HG03354 (cell line): ENCODE results near the gene NRP1.

Experiments
- ATAC-seq: cut with Tn5 transposase; IDR thresholded peaks from one replicate; pipeline ENCODE4 v1.9.1; 2021; ENCODE audit warnings: mild to moderate bottlenecking; ENCODE audit not compliant: unreplicated experiment, poor library complexity, severe bottlenecking

NRP1 gene

GRCh38 chr10:33273295-33274002 lies 61.0 kb downstream of the NRP1 start:
- no peak for ATAC-seq

GRCh38 chr10:33272635-33273034 lies 61.8 kb downstream of the NRP1 start:
- ATAC-seq = no peak

DNA sequence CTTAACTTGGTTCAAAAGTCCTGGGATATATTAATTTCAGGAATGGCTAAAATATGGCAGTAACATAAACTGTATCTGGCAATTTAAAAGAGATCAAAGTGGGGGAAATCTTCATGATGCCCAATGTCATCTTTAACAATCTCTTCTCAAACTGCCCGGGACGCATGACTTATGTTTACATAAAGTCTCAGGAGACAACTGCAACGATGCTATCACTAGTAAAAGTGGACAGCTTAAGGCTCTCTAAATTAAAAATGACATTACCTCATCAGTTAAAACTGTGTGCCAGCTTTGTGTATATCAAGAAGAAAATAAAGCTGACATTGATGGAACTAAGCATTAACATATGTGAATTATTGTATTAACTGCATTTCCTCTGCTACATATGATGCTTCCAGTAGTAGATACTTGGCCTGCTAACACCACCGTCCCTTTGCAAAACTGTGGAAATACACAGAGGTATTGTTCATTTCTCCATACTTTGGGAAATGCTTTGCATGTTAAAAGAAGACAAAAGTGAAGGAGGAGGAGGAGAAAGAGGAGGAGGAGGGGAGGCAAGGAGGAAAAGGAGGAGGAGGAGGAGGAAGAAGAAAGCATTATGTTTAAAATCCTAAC lies 62.4 kb downstream of the NRP1 start:
- ATAC-seq = no peak

- ATAC-seq = no peak
Measured at GRCh38 chr10:33270971-33271370, 63.5 kb downstream of the NRP1 start.

DNA sequence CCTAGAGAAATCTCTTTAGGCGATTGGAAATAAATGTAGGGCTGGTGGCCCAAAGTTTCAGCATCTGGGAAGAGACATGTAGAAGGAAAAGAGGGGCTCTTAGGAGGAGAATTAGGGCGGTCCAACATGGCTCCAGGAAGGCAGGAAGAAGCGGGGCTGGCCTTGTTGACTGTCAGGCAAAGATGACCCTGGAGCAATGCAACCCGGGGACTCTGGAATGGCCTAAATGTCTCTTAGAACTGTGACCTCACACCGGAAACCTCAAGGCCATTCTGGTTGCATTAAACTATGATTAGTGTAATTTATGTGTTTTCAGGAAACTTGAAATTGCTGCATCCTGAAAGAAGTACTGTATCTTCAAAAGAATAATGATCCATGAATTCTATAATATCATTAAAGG lies 66.8 kb downstream of the NRP1 start:
- no peak for ATAC-seq

GRCh38 chr10:33265621-33266020 lies 68.8 kb downstream of the NRP1 start:
- no peak for ATAC-seq

DNA sequence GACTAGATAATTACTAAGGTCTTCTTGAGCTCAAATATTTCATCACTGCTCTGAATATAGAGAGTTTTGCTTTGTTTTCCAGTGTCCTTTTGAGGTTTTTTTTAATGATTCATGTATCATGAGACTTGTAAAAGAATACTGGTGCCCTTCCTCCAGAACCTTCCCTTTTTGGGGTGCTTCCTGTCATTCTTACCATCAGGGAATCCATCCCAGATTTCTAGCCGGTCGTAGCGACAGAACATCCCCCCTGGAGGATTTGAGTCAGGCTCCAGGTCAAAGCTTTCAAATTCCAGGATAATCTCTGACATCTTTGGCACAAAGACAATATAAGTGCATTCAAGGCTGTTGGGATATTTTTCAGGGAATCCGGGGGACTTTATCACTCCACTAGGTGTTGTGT lies 71.0 kb downstream of the NRP1 start:
- no peak for ATAC-seq

DNA sequence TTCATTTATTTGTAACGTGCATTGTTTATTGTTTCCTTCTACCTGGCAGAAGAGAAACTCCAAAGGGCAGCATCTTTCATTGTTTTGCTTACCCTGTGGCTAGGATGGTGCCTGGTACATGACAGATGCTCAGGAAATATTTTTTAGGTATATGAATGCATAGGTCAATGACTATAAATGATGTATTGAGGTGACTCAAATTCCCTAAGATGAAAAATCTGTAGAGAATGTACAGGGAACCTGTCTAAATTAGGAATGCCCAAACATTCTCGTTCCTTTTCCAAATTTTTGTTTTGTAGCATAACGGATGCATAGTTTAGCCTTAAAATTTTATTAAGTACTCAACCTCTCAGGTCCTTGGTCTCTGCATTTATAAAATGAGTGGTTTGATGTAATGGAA lies 71.6 kb downstream of the NRP1 start:
- no peak for ATAC-seq

DNA sequence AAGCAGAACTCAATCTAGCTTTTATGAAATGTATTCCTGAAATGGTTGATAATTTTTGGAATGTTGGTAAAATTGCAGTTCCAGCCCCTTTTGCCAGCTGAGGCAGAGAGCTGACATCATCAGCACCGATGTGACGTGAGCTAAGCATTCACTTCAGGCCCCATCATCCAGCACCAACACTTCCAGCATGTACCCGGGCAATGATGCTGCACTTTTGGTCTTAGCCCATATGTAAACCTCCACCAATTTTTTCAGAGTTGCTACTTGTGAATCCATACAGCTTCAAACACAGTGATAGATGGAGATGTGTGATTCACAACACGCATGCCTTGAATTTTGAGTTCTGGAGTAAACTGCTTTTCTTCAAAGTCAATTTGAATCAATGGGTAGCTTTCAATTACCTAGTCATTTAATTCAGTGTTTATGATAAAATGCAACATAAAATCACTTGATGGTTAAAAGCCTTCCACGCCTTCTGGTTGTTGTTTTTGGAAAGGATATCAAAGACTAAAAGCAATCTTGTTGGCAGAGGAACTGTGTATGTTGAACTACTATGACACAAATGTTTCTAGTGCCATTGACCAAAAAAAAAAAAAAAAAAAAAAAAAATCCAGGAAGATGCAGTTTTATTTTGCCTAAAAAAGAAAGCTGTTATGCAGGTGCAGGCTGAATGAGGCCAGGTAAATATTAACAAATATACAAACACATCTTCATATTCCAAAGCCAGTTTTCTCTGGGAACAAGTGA lies 73.9 kb downstream of the NRP1 start:
- ATAC-seq = no peak

- ATAC-seq = no peak
Measured at GRCh38 chr10:33258967-33259366, 75.5 kb downstream of the NRP1 start.

GRCh38 chr10:33257439-33258080 lies 76.9 kb downstream of the NRP1 start:
- ATAC-seq = no peak

- no peak for ATAC-seq
Measured at GRCh38 chr10:33256458-33256857, 78.0 kb downstream of the NRP1 start.

DNA sequence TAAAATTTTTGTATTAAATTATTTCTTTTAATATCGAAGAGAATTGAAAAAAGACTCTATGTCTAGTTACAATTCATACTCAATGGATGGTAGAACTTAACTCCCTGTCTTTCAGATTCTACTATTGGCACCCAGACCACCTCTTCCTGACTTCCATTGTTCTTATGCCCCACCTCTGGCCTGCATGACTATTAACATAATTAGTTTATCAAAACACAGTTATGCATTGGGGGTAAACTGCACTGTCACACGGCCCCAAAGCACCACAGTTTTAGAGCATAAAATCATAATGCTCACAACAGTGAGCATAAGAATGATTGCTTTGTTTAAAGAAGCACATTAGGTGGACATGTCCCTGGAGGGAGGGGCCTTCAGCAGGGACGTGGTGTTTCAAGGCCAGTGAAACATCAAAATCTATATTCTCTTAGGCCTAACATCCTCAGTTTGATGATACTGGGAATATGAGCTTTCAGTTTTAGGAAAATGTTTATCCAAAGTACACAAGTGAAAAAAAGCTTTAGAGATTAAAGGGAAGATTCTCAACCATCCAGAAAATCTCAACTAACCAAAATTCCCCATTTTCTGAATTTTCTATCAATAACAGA lies 79.8 kb downstream of the NRP1 start:
- no peak for ATAC-seq

GRCh38 chr10:33253411-33253810 lies 81.1 kb downstream of the NRP1 start:
- ATAC-seq = no peak

DNA sequence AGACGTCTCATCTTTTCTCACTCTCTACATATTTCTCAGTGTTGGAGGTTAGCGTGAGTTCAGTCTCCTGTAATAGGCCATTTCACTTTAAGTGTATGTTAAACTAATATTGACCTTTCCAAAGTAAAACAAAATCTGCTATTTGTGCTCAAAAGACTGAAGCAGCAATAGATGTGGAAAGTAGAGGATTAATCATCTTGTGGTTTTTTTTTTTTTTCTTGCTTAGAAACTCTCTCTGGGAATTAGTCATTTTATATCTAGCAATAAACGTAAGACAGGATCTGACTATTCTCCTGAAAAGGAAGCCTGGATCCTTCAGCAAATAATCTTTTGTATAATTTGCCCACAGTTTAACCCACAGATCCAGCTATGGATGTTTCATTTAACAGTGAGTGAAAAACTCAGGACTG lies 81.7 kb downstream of the NRP1 start:
- ATAC-seq = no peak

- no peak for ATAC-seq
Measured at GRCh38 chr10:33252324-33252723, 82.1 kb downstream of the NRP1 start.

DNA sequence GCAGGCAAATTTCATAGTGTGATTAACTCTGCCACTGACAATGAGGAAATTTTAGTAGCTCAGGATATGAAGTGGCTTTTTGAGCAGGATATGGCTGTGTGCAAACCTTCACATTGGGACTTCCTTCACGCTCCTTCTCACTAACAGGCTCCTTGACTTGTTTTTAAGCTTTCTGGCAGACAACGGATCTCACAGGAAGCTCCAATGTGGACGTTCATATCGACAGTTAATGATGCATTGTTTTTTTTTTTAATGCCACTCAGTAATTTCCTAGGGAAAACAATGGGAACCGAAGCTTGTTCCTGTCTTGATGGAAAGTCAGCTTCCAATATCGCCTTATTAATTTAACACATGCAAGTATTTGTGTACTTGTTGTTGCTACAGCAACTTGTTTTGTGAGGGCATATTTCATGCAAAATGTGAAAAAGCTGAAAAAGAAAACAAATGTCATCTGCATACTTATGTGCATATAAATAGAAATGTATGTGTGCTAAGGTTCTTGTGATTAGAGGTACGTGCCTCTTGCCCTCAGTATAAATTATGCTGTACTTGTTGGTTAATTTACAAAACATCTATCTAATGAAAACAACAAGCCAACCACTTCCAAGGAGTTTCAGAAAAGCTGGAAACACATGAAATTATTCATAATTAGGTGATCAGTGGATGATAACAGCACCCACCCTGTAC lies 84.7 kb downstream of the NRP1 start:
- no peak for ATAC-seq

DNA sequence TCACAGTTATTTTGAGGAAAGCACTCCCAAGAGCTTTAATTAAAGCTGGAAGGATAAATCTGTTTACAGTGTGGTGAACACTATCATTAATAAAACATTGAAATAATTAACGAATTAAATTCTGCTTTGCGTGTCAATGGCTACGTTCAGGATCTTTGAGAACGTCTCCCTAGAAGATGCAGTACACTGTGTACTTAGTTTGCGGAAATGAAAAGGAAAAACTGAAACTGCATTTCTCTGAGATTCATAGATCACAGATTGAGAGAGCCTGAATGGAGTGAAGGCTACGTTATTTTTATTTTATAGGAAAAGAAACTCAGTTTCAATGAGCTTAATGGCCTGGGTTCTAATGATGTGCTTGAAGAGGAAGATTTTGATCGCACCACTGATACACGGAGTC lies 85.3 kb downstream of the NRP1 start:
- ATAC-seq = no peak

DNA sequence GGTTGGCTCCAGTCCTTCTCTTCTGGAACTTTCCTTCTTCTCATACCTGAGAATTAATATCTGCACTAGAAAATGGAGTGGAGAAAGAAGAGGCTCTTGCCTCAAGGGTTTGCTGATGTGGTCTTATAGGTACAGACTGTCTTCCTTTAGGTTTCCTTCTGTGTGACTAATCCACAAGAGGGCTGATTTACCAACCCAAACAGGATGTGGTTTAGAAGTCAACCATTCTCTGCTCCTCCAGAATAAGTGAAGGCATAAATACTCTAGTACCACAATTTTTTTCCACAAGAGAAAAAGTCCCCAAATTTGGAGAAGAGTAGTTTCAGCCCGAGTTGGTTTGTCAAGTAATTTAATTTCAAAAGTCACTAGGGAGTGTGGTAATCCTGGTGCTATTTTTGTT lies 85.8 kb downstream of the NRP1 start:
- ATAC-seq = peak; percentile 60
